GM20431 (cell line): ENCODE results near the gene BCAS3.
"Not testable (repeated sequence)": the region's sequence is repeated elsewhere in the genome, so short reads cannot be mapped to it uniquely, and the experiment has no call there.

Experiments
- in situ Hi-C: fragments of 300-500 bp; cut with MseI, MboI; formaldehyde crosslinking; loops from one replicate; pipeline ENCODE4 v1.15.0; 2020; ENCODE audit warnings: low sequenced_read_pairs; ENCODE audit not compliant: unreplicated experiment

Gene BCAS3

DNA sequence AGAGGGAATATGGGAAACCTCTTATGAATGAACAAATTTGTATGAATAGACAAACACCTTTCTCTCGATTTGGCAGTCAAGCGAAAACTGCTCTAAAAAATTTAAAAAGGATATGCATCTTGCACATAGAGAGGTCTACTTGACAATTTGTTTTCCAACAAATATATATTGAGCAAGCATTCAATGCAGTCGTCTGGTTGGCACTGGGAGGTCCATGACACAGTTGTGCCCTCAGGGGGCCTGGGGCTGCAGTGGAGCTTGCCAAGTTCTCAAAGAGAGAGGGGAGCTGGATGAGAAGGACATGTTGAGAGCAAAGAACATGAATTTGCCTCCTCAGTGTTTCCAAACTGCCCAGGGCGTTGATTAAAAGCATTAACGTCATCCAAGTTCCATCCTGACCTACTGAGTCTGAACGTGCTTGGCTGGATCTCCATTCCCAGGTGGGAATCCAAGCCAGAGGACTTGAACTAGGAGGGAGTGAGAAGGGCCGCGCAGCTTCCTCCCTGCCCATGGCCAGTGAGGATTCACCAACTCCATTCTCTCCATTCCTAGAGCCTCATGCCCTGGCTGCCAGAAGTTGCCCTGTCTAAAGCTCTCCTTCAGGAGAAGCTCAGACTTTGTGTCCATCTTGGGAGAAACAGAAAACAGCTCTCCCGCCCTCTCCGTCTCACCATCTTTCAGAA, 746.5 kb downstream of the BCAS3 start:
- in situ Hi-C loops: no loop called here

- in situ Hi-C loops: no loop called here
These were observed 748.2 kb downstream of the BCAS3 start for GRCh38 chr17:61425682-61426481.

DNA sequence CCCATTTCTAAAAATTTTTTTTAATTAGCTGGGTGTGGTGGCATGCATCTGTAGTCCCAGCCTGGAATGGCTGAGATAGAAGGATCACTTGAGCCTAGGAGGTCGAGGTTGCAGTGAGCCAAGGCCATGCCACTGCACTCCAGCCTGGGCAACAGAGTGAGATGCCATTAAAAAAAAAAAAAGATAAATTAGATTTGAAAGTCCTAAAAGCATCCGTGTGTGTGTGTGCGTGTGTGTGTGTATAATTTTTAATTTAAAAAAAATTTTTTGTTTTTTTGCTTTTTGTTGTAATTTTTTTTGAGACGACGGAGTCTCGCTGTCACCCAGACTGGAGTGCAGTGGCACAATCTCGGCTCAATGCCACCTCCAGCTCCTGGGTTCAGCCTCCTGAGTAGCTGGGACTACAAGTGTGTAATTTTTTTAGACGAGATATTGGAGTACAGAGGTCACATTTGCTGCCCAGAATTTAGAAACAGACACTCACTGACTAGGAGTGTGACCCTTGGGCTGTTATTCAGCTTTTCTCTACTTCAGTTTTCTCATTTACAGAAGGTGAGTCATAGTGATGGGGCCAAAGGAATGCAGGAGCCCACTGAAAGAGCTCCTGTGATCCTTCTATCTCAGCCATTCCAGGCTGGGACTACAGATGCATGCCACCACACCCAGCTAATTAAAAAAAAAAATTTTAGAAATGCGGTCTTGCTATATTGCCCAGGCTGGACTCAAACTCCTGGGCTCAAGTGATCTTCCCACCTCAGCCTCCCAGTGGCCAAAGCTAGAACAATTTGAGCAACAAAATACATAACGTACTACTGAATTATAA, 749.0 kb downstream of the BCAS3 start:
- in situ Hi-C loops: no loop called here

DNA sequence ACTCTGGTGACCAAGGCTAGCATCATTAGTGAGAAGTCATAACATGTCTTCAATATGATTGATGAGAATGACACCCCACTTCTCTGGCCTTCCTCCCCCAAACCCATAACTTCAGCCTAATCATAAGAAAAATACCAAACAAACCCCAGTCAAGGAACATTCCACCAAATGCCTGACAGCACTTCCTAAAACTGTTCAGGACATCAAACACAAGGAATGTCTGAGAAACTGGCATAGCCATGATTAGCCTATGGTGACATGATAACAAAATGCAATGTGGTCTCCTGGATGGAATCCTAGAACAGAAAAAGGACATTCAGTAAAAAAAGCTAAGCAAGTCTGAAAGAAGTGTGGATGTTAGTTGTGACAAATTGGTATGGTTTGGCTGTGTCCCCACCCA, 749.9 kb downstream of the BCAS3 start:
- in situ Hi-C loops: no loop called here

GRCh38 chr17:61429274-61429673, 751.6 kb downstream of the BCAS3 start:
- in situ Hi-C loops: no loop called here

DNA sequence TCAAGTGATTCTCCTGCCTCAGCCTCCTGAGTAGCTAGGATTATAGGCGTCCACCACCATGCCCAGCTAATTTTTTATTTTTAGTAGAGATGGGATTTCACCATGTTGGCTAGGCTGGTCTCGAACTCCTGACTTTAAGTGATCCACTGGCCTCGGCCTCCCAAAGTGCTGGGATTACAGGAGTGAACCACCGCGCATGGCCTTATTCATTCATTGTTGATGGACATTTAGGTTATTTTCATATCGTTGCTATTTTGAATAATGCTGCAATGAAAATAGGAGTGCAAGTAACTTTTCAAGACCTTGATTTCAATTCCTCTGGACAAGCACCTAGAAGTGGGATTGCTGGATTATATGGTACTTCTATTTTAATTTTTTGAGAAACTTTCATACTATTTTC, 752.2 kb downstream of the BCAS3 start:
- in situ Hi-C loops: not testable (repeated sequence)

- in situ Hi-C loops: no loop called here
These were observed 754.1 kb downstream of the BCAS3 start for GRCh38 chr17:61431594-61432311.

GRCh38 chr17:61436273-61436672, 758.6 kb downstream of the BCAS3 start:
- in situ Hi-C loops: no loop called here

GRCh38 chr17:61436995-61437704, 759.5 kb downstream of the BCAS3 start:
- in situ Hi-C loops: no loop called here

DNA sequence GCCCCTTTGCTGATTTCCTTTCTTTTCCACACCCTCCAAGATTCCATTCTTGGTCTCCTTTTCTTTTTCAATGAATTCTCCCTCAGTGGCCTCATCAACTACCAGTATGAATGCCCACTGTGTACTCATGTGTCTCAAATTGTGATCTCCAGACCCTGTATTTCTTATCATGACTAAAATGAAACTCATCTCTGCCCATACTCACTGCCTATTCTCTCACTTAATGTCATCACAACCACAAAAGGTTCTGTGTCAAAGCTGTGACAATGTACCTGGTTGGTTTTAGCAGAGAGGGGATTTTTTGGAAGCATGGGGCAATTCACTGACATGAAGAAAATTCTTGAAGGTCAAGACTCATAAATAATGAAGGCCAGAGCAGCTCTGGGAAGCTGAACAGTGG, 763.0 kb downstream of the BCAS3 start:
- in situ Hi-C loops: no loop called here

DNA sequence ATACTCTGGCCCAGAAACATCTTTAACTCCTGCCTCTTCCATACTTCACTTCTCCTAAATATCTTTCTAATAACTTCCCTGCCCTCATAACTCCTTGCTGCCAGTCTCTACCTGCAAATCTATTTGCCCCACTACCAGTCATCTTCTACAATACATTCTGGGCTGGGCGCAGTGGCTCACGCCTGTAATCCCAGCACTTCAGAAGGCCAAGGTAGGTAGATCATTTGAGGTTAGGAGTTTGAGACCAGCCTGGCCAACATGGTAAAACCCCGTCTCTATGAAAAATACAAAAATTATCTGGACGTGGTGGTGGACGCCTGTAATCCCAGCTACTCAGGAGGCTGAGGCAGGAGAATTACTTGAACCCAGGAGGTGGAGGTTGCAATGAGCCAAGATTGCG, 763.9 kb downstream of the BCAS3 start:
- in situ Hi-C loops: not testable (repeated sequence)

DNA sequence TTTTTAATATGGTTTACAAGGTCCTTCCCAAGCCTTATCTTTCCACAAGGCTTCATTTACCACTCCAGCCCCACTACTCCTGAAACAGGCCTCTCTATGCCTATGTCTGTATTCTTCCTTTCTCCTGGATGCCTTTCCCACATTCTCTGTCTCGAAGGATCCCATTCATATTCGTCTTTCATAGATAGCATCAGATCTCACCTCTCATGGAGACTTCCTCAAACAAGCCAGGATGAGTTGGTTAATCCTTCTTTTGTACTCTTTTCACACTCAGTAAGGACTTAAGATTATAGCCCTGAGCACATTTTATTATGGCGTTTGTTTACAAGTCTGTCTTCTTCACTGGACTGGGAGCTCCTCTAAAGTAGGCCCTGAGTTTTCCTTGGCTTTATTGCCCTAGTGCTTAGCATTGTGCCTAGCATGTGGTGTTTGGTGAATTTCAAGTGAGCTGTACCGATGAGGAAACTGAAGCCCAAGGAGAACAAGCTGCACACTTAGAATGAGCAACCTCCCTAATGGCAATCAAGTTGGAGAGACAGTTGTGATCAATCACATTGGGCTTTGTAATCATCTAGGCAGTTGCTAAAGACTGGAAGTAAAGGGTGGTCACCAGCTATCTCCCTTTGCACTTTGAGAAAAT, 764.6 kb downstream of the BCAS3 start:
- in situ Hi-C loops: no loop called here
